ENCODE measurements around the gene AARS2.

GRCh38 chr6:44272529-44272928 lies 40.6 kb downstream of the AARS2 start:
- TF ChIP-seq TAF1 (IDR thresholded peaks at IDR 0.05; ENCODE audit: borderline replicate concordance, insufficient read depth, low read length) = no peak
- no peak for TF ChIP-seq POLR2AphosphoS5 (IDR thresholded peaks at IDR 0.05; ENCODE audit: low read depth, low read length)
- no peak for TF ChIP-seq SIN3A (IDR thresholded peaks at IDR 0.05; ENCODE audit: borderline replicate concordance, insufficient read depth, low read length)
- no peak for TF ChIP-seq REST (IDR thresholded peaks at IDR 0.05; ENCODE audit: insufficient read depth in 1 of 2, low read depth in 2 of 2, low read length in 2 of 2)
- TF ChIP-seq FOXP2 (optimal IDR thresholded peaks at IDR 0.05; ENCODE audit: borderline replicate concordance, extremely low read depth, extremely low read length, insufficient read depth) = no peak

Data from PFSK-1 (cell line).